RWPE1 (cell line): ENCODE results near the gene THYN1.

ENCODE experiments used
- CTCF ChIA-PET: fragments of 350-600 bp; sonication (Branson Sonifier 250); formaldehyde crosslinking; extraction: SDS; loops from one replicate; lab custom pipeline; 2021; lab: Yijun Ruan, JAX
- POLR2A ChIA-PET: fragments of 400-600 bp; formaldehyde crosslinking; extraction: SDS; loops from one replicate; lab custom pipeline; 2020; ENCODE audit warnings: antibody characterized with exemption; ENCODE audit not compliant: low non-redundant PET; lab: Yijun Ruan, JAX
- DNase-seq: peaks from one replicate; pipeline ENCODE4 v3.0.0; 2012; ENCODE audit warnings: low spot score
- H3K27ac ChIP-seq: fragments of 450-650 bp; 2 replicates; pipeline ENCODE4 v1.5.1; 2017
- CTCF ChIP-seq: fragments of 450-650 bp; conservative IDR thresholded peaks from 2 replicates; pipeline ENCODE4 v1.5.1; 2017; ENCODE audit warnings: low read depth, mild to moderate bottlenecking

THYN1 gene

GRCh38 chr11:134228625-134229024 lies 24.5 kb downstream of the THYN1 start:
- no peak for DNase-seq
- H3K27ac ChIP-seq: no peak overlapping the region
- POLR2A ChIA-PET: no interaction called here
- CTCF ChIA-PET: no interaction called here
- TF ChIP-seq CTCF: no peak

GRCh38 chr11:134226806-134227325 lies 26.3 kb downstream of the THYN1 start:
- POLR2A ChIA-PET: no interaction called here
- no peak for DNase-seq
- no peak for TF ChIP-seq CTCF
- H3K27ac ChIP-seq: no peak overlapping the region
- CTCF ChIA-PET: no interaction called here

- CTCF ChIA-PET: interaction anchor here (0.6 to 1.2 kb wide), 3 partner anchors 10 to 386 kb away, joined by 3 read pairs; no protein-coding TSS in a partner anchor
- POLR2A ChIA-PET: interaction anchor here (0.9 to 1.1 kb wide), 3 partner anchors 9 to 26 kb away, joined by 3 to 4 read pairs (median 3); no protein-coding TSS in a partner anchor
- peak; percentile 12 for DNase-seq
- TF ChIP-seq CTCF: no peak
- H3K27ac ChIP-seq: peak overlapping the region; percentile 86
Observed at GRCh38 chr11:134224710-134225664, 28.2 kb downstream of the THYN1 start.

- peak; percentile 96 for DNase-seq
- TF ChIP-seq CTCF: no peak
- peak within 1 kb of the TSS; percentile 86 for H3K27ac ChIP-seq
- ChIA-PET POLR2A (interaction anchor here (0.9 to 1.1 kb wide), 3 partner anchors 10 to 27 kb away, joined by 3 to 4 read pairs (median 3); no protein-coding TSS in a partner anchor), CTCF (interaction anchor here (0.6 to 1.2 kb wide), 4 partner anchors 53 to 588 kb away, joined by 3 read pairs; no protein-coding TSS in a partner anchor)
Observed at GRCh38 chr11:134223836-134224709, 29.1 kb downstream of the THYN1 start, which contains the start of the genes NCAPD3 and VPS26B. TSS of gene NCAPD3 (minus strand) at chr11:134223967. CDS start at chr11:134223926, 41 bp downstream. TSS of gene VPS26B (plus strand) at chr11:134224671. CDS start at chr11:134225123, 452 bp downstream.

GRCh38 chr11:134223121-134223520 lies 30.0 kb downstream of the THYN1 start:
- ChIA-PET CTCF (no interaction called here), POLR2A (no interaction called here)
- no peak for TF ChIP-seq CTCF
- no peak for DNase-seq
- H3K27ac ChIP-seq: peak overlapping the region; percentile 86
